Left lung (tissue), 10 donors: ENCODE results near the gene KIF13A. TPM values are rescaled to one million over a fixed set of nuclear protein-coding genes. Genes with fewer than 3 reads are reported as not detected.
"Not testable (repeated sequence)": the region's sequence is repeated elsewhere in the genome, so short reads cannot be mapped to it uniquely, and the experiment has no call there.

ENCODE experiments used
- ATAC-seq: fragments of 200-7000 bp; cut with Tn5 transposase; one replicate; pipeline ENCODE4 v1.9.1; 2020; ENCODE audit warnings: moderate library complexity
- DNase-seq, 4 donors: peaks; one replicate each; pipeline ENCODE4 v3.0.0-alpha.2; 2013 to 2020
- H3K27ac ChIP-seq, 2 donors: fragments of 200-600 bp; sonication (generic) in 1 of 2; one replicate each; pipeline versions ENCODE4 v1.5.0 to v1.8.0; 2020 to 2021
- H3K27me3 ChIP-seq, 2 donors: fragments of 200-600 bp; sonication (generic) in 1 of 2; one replicate each; pipeline versions ENCODE4 v1.5.0 to v1.8.0; 2020 to 2021
- H3K36me3 ChIP-seq, 2 donors: fragments of 200-600 bp; sonication (generic) in 1 of 2; one replicate each; pipeline versions ENCODE4 v1.5.0 to v1.8.0; 2020 to 2021
- H3K4me1 ChIP-seq, 2 donors: fragments of 200-600 bp; one replicate each; pipeline ENCODE4 v1.8.0; 2021
- H3K4me3 ChIP-seq, 2 donors: fragments of 200-600 bp; sonication (generic) in 1 of 2; one replicate each; pipeline versions ENCODE4 v1.5.0 to v1.8.0; 2020 to 2021; ENCODE audit warnings: mild to moderate bottlenecking in 1 of 2
- H3K9me3 ChIP-seq, 2 donors: fragments of 200-600 bp; sonication (generic) in 1 of 2; one replicate each; pipeline versions ENCODE4 v1.5.0 to v1.8.0; 2020 to 2021
- intact Hi-C, 2 donors: fragments of 100-400 bp; cut with DNase I; formaldehyde crosslinking; loops; one replicate each; pipeline versions ENCODE4 v1.11.2 to v1.14.2; 2022
- polyA plus RNA-seq, 6 donors: library from polyadenylated mRNA; unstranded; fragments of 120-200 nt; gene quantifications; one replicate each; pipeline ENCODE4 v1.2.1, GENCODE V29; 2013; ENCODE audit not compliant: insufficient read length in 6 of 6
- total RNA-seq, 2 donors: library from RNA; stranded (reverse); fragmentation: NEBNext Ultra II Directional; extraction: Animal tissue kit (Norgen Biotek cat#: 25700); gene quantifications; one replicate each; pipeline ENCODE4 v1.2.1, GENCODE V29; 2021
- TF ChIP-seq, protein P1 (sequence below), 2 donors: fragments of 200-600 bp; sonication (generic) in 1 of 2; IDR thresholded peaks; one replicate each; pipeline versions ENCODE4 v1.5.0 to v1.8.0; 2021; ENCODE audit warnings: antibody characterized with exemption in 2 of 2
- donor health status: DM: no; HTN: yes; CAD: no.
- donor health status: DM: no; HTN: no; CAD: no.

Gene KIF13A
- total and polyA plus RNA-seq, 8 donors, result 42.1 to 50.1 (median 46.3) TPM

DNA sequence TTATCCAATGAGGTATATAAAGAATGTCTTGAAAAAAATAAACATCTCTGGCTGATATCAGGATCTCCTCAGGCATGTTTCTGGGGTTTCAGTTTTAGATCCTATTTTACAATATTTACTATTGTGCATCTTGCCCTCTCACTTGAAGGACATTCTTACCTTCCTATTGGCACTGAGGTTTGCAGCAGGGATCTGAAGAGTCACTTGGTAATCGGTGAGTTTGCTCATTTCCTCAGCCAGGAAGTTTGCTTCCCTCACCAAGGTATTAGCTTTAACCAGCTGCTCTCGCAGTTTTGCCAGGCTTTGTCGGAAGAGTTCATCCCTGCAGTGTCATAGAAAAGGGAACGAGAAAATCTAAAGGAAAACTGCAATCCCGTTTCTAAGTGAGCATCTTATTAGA, 178.8 kb downstream of the KIF13A start:
- ATAC-seq, result peak; percentile 70
- DNase-seq, result no peak
- H3K27me3 ChIP-seq, result no peaks in the 10 kb centered on the region
- intact Hi-C loops, result loop anchor here in 1 of 2 donors (10.0 kb wide), 1 partner anchor 654 kb away; no protein-coding TSS in a partner anchor
- TF ChIP-seq, protein P1, sequence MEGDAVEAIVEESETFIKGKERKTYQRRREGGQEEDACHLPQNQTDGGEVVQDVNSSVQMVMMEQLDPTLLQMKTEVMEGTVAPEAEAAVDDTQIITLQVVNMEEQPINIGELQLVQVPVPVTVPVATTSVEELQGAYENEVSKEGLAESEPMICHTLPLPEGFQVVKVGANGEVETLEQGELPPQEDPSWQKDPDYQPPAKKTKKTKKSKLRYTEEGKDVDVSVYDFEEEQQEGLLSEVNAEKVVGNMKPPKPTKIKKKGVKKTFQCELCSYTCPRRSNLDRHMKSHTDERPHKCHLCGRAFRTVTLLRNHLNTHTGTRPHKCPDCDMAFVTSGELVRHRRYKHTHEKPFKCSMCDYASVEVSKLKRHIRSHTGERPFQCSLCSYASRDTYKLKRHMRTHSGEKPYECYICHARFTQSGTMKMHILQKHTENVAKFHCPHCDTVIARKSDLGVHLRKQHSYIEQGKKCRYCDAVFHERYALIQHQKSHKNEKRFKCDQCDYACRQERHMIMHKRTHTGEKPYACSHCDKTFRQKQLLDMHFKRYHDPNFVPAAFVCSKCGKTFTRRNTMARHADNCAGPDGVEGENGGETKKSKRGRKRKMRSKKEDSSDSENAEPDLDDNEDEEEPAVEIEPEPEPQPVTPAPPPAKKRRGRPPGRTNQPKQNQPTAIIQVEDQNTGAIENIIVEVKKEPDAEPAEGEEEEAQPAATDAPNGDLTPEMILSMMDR (IDR thresholded peaks at IDR 0.05), result no peak
- H3K36me3 ChIP-seq, result peaks cover 0 to 49% of the 10 kb centered on the region in 2 donors
- peaks cover 0 to 2% of the 10 kb centered on the region in 2 donors for H3K9me3 ChIP-seq
- H3K4me3 ChIP-seq, result no peak overlapping the region
- H3K4me1 ChIP-seq, result no peaks in the 10 kb centered on the region
- H3K27ac ChIP-seq, result no peak overlapping the region

DNA sequence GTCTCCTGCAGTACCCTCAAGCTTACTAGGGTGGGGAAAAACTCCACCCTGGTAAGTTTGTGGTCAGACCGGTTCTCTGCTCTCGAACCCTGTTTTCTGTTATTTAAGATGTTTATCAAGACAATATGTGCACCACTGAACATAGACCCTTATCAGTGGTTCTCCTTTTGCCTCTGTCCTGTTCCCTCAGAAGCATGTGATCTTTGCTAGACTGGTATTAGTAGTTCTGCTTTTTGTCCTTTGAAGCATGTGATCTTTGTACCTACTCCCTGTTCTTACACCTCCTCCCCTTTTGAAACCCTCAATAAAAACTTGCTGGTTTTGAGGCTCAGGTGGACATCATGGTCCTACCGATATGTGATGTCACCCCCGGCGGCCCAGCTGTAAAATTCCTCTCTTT, 180.0 kb downstream of the KIF13A start:
- H3K4me1 ChIP-seq, DNase-seq, H3K4me3 ChIP-seq, ATAC-seq, H3K27me3 ChIP-seq, H3K9me3 ChIP-seq, H3K27ac ChIP-seq: not testable (repeated sequence)
- intact Hi-C loops, result loop anchor here in 1 of 2 donors (10.0 kb wide), 1 partner anchor 653 kb away; no protein-coding TSS in a partner anchor
- peaks cover 0 to 49% of the 10 kb centered on the region in 2 donors for H3K36me3 ChIP-seq

DNA sequence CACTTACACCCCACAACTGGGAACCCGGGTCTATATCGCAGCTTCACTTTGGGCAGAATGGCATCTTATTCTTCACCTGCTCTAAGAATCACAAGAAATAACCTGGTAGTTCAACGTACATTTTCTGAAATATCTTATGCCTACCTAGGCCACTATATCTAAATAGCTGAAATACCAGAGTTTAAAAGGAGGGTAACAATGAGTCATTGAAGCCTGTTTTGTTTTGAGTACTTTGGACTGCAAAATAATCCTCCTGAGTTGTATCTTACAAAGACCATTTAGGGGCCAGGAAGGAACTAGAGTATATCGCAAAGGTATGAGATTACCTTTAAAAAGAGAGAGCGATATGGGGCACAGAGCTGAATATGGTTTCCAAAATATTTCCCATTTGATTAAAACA, 184.0 kb downstream of the KIF13A start:
- peaks cover 0 to 2% of the 10 kb centered on the region in 2 donors for H3K9me3 ChIP-seq
- peaks cover 0 to 85% of the 10 kb centered on the region in 2 donors for H3K36me3 ChIP-seq
- no peak overlapping the region for H3K4me3 ChIP-seq
- DNase-seq, result no peak
- intact Hi-C loops, result loop anchor here in 1 of 2 donors (10.0 kb wide), 1 partner anchor 649 kb away; no protein-coding TSS in a partner anchor
- TF ChIP-seq, protein P1 (IDR thresholded peaks at IDR 0.05), result no peak
- H3K4me1 ChIP-seq, result no peaks in the 10 kb centered on the region
- no peak overlapping the region for H3K27ac ChIP-seq
- ATAC-seq, result no peak
- no peaks in the 10 kb centered on the region for H3K27me3 ChIP-seq

DNA sequence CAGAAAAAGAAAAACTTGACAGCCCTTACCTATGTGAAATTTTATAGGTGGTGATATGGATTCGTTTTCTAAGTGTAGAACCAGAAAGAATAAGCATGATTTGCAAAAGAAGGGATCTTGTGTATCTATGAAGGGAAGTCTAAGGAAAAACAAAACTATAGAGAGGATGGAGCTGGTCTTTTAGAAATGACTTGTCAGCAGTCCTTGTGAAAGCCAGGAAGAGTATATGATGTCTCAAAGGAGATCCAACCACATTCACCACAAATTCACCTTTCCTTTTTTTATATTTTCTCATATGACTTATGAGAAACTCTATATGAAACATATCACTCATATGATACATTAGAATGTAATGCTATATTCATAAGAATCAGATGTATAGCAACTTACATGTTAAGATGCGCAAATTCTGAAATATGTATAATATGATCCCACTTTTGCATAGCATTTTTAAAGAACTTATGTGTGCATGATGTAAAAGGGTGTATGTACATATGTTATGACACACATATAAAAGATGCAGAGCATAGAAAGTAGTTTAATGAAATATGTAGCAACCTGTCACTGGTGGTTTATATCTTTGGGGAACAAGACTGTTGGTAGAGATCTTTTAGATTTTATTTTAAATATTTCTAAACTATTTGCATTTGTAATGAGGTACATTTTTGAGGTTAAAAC, 188.8 kb downstream of the KIF13A start:
- no peaks in the 10 kb centered on the region for H3K9me3 ChIP-seq
- intact Hi-C loops, result no loop called here
- no peaks in the 10 kb centered on the region for H3K4me1 ChIP-seq
- no peak overlapping the region for H3K4me3 ChIP-seq
- TF ChIP-seq, protein P1 (IDR thresholded peaks at IDR 0.05), result no peak
- no peak for ATAC-seq
- no peak for DNase-seq
- H3K27ac ChIP-seq, result no peak overlapping the region
- H3K27me3 ChIP-seq, result no peaks in the 10 kb centered on the region
- peaks cover 0 to 100% of the 10 kb centered on the region in 2 donors for H3K36me3 ChIP-seq

DNA sequence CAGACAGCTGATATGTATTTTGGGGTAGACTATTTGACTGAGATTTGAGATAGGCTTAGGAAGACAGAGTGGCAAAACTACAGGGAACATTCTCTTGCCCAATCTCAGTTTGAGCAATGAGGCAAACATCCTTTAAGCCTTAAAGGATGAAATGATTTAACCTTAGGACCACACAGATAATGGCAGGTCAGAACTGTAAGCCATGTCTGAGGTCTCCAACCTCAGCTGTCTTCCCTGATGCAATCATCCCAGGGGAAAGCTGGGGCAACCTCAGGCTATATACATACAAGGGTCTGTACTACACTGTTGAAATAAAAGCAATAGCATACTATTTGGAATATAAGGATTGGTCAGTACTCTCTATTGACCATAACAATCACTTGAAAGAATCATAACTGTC, 196.9 kb downstream of the KIF13A start:
- DNase-seq (no peak), ATAC-seq (no peak)
- H3K27ac ChIP-seq, result no peak overlapping the region
- H3K9me3 ChIP-seq, result no peaks in the 10 kb centered on the region
- H3K4me1 ChIP-seq, result no peaks in the 10 kb centered on the region
- intact Hi-C loops, result no loop called here
- H3K36me3 ChIP-seq, result peaks cover 0 to 84% of the 10 kb centered on the region in 2 donors
- TF ChIP-seq, protein P1 (IDR thresholded peaks at IDR 0.05), result no peak
- no peak overlapping the region for H3K4me3 ChIP-seq
- no peaks in the 10 kb centered on the region for H3K27me3 ChIP-seq
